Measurements from ENCODE around the gene RBMS3. TPM values are rescaled to one million over a fixed set of nuclear protein-coding genes. Genes with fewer than 3 reads are reported as not detected.
A peak's percentile ranks its signal among the peaks of the same experiment; 100 is the strongest.

The RBMS3 gene
- total and polyA plus RNA-seq, 5 donors from 2014 or later: 5.2 to 18.8 (median 8.5) TPM

DNA sequence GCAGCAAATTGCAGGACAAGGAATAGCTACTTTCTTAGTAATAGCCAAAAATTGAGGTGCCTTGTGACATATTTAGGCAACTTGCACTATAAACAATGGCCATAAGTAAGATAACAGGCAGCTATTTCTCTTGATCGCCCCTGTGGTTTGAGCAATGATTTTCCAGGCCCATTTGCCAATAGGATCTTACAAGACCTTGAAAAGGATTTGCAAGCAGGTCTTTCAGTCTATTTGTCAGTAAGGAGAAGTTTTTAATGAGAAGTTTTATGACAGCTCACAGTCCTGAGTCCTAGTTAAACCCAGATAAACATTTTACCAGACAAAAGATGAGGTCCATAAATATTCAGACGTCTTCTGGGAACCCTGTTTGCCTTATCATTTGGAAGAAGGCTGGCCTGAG is 645.5 kb downstream of the RBMS3 start:
- H3K27ac ChIP-seq (ENCODE audit: insufficient read depth, low read length, poor library complexity, severe bottlenecking): no peak overlapping the region
- no peaks in the 10 kb centered on the region for H3K36me3 ChIP-seq (ENCODE audit: control insufficient read depth, insufficient read depth, low read length)
- Mint-ChIP-seq H3K4me3 (no peak overlapping the region), H3K27ac (no peak overlapping the region), H3K9me3 (no peaks in the 10 kb centered on the region), H3K36me3 (no peaks in the 10 kb centered on the region), H3K27me3 (no peaks in the 10 kb centered on the region), H3K4me1 (no peaks in the 10 kb centered on the region)
- ATAC-seq (ENCODE audit: low read depth in 2 of 2) (no peak), DNase-seq (no peak)
- no peak overlapping the region for H3K4me3 ChIP-seq (ENCODE audit: low read depth, low read length)
- H3K9me3 ChIP-seq (ENCODE audit: control insufficient read depth in 2 of 2, low read length in 2 of 2): no peaks in the 10 kb centered on the region
- H3K27me3 ChIP-seq (ENCODE audit: control insufficient read depth, insufficient read depth, low read length): no peaks in the 10 kb centered on the region
- no peaks in the 10 kb centered on the region for H3K4me1 ChIP-seq (ENCODE audit: control insufficient read depth, insufficient read depth, low read length, poor library complexity, severe bottlenecking)

DNA sequence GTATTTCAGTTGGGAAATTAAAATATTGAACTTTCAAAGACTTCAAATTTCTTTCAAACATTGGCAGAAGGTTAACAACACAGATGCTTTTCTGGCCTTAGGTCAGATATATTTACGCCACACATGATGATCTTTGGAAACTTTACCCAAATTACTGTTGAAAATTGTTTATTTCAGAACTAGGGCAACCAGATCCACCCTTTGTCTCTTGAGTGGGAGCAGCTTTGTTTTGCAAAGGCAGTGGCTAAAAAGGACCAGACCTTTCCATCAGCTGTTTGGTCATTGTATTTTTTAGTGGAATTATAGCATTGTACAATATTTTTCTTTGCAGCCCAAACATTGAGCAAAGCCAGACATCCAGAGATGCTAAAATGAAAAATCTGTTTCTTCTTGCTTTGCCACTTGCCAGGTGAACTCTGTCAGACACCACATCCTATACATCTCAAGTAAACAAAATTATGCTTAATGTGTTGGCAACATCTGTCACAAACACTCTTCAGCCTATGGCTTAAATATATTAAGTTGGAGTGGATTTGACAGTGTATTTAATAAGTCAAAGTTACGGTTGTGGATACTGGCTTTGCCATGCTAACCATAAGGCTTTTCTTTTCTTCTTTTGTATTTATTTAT is 651.9 kb downstream of the RBMS3 start:
- Mint-ChIP-seq H3K4me3 (no peak overlapping the region), H3K4me1 (peaks cover 0 to 1% (median 0%) of the 10 kb centered on the region in 4 donors), H3K9me3 (no peaks in the 10 kb centered on the region), H3K27ac (no peak overlapping the region), H3K36me3 (peaks cover 3% of the 10 kb centered on the region), H3K27me3 (no peaks in the 10 kb centered on the region)
- Histone ChIP-seq H3K36me3 (ENCODE audit: control insufficient read depth, insufficient read depth, low read length) (no peaks in the 10 kb centered on the region), H3K4me3 (ENCODE audit: low read depth, low read length) (no peak overlapping the region), H3K4me1 (ENCODE audit: control insufficient read depth, insufficient read depth, low read length, poor library complexity, severe bottlenecking) (no peaks in the 10 kb centered on the region), H3K27me3 (ENCODE audit: control insufficient read depth, insufficient read depth, low read length) (no peaks in the 10 kb centered on the region), H3K9me3 (ENCODE audit: control insufficient read depth in 2 of 2, low read length in 2 of 2) (no peaks in the 10 kb centered on the region), H3K27ac (ENCODE audit: insufficient read depth, low read length, poor library complexity, severe bottlenecking) (no peak overlapping the region)
- DNase-seq: no peak
- no peak for ATAC-seq (ENCODE audit: low read depth in 2 of 2)

DNA sequence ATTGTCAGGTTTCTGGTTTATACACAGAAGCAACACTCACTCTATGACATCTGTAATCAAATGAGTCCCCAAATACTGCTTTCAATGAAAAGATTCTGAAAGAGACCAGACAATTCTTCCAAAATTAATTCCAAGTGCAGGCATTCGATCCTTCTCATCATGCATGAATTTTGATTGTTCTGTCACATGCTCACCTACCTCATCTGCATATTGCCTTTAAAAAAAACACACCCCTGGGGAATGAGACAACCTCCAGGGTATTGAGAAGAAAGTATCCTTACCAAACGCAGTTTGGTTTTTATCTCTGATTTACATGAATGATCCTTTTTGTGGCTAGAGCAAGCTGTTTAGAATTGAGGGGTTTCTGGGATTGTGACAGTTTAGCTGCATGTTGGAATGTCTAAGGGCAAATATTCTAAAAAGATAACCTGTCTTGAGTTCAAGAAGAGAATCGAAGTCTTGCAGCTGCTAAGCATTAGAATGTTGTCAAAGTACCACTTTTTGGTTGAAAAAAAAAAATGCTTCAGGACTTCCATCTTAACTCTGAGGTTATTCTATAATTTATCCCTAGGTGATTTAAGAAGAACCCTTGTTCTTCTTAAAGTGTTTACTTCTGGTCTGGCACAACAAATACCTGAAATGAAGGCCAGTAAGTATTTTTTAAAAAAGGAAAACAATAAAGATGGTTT is 653.1 kb downstream of the RBMS3 start:
- no peaks in the 10 kb centered on the region for H3K9me3 Mint-ChIP-seq
- H3K27me3 Mint-ChIP-seq: no peaks in the 10 kb centered on the region
- DNase-seq (no peak), ATAC-seq (ENCODE audit: low read depth in 2 of 2) (no peak)
- no peak overlapping the region for H3K4me3 ChIP-seq (ENCODE audit: low read depth, low read length)
- H3K4me1 ChIP-seq (ENCODE audit: control insufficient read depth, insufficient read depth, low read length, poor library complexity, severe bottlenecking): no peaks in the 10 kb centered on the region
- H3K27me3 ChIP-seq (ENCODE audit: control insufficient read depth, insufficient read depth, low read length): no peaks in the 10 kb centered on the region
- no peak overlapping the region for H3K27ac Mint-ChIP-seq
- H3K36me3 Mint-ChIP-seq: peaks cover 3% of the 10 kb centered on the region
- no peaks in the 10 kb centered on the region for H3K9me3 ChIP-seq (ENCODE audit: control insufficient read depth in 2 of 2, low read length in 2 of 2)
- H3K4me3 Mint-ChIP-seq: no peak overlapping the region
- H3K4me1 Mint-ChIP-seq: peaks cover 0 to 1% (median 0%) of the 10 kb centered on the region in 4 donors
- no peaks in the 10 kb centered on the region for H3K36me3 ChIP-seq (ENCODE audit: control insufficient read depth, insufficient read depth, low read length)
- no peak overlapping the region for H3K27ac ChIP-seq (ENCODE audit: insufficient read depth, low read length, poor library complexity, severe bottlenecking)

DNA sequence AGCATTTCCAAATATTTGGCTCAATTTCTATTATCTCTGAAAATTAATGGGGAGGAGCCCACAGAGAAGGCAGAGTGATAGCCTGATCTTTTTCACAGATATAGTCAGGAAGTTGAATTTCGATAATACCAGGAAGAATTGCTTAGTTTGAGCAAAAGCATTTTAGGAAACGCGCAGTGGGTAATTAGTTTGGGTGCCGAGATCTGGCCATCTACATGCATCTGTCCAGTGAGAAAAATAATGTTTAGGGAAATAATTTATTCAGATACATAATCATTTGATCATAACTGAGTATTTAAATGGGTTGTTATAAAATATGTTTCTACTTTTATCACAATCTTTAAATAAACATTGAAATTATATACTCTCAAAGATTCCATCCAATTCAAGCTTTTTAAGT is 653.9 kb downstream of the RBMS3 start:
- H3K9me3 ChIP-seq (ENCODE audit: control insufficient read depth in 2 of 2, low read length in 2 of 2): no peaks in the 10 kb centered on the region
- H3K9me3 Mint-ChIP-seq: no peaks in the 10 kb centered on the region

DNA sequence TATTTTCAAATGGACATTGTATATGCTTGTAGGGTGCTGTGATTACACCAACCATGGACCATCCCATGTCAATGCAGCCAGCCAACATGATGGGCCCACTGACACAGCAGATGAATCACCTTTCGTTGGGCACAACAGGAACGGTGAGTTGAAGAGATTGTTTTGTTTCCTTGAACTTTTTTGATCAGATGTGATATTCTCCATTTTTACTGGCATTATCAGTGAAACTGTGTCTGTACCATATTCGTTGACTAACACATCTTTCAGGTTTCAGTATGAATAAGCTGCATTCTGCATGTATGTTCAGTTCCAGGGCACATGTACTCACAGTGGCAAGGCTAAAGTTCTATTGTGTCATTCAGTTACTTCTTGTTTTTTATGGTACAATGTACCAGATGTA is 655.2 kb downstream of the RBMS3 start:
- H3K4me3 Mint-ChIP-seq: no peak overlapping the region
- H3K27ac Mint-ChIP-seq: no peak overlapping the region
- H3K36me3 ChIP-seq (ENCODE audit: control insufficient read depth, insufficient read depth, low read length): no peaks in the 10 kb centered on the region
- H3K36me3 Mint-ChIP-seq: peaks cover 10% of the 10 kb centered on the region
- no peak overlapping the region for H3K27ac ChIP-seq (ENCODE audit: insufficient read depth, low read length, poor library complexity, severe bottlenecking)
- H3K27me3 ChIP-seq (ENCODE audit: control insufficient read depth, insufficient read depth, low read length): no peaks in the 10 kb centered on the region
- no peak for ATAC-seq (ENCODE audit: low read depth in 2 of 2)
- no peaks in the 10 kb centered on the region for H3K4me1 ChIP-seq (ENCODE audit: control insufficient read depth, insufficient read depth, low read length, poor library complexity, severe bottlenecking)
- DNase-seq: peak in 1 of 3 donors; percentile 30
- no peaks in the 10 kb centered on the region for H3K9me3 Mint-ChIP-seq
- peaks cover 0 to 1% (median 0%) of the 10 kb centered on the region in 4 donors for H3K4me1 Mint-ChIP-seq
- no peaks in the 10 kb centered on the region for H3K9me3 ChIP-seq (ENCODE audit: control insufficient read depth in 2 of 2, low read length in 2 of 2)
- H3K27me3 Mint-ChIP-seq: no peaks in the 10 kb centered on the region
- H3K4me3 ChIP-seq (ENCODE audit: low read depth, low read length): no peak overlapping the region

More for the DNA sequence above, 653.9 kb downstream of the RBMS3 start:
- Mint-ChIP-seq H3K4me1 (peaks cover 0 to 1% (median 0%) of the 10 kb centered on the region in 4 donors), H3K4me3 (no peak overlapping the region), H3K27ac (no peak overlapping the region), H3K36me3 (peaks cover 5% of the 10 kb centered on the region), H3K27me3 (no peaks in the 10 kb centered on the region)
- H3K4me3 ChIP-seq (ENCODE audit: low read depth, low read length): no peak overlapping the region
- DNase-seq (no peak), ATAC-seq (ENCODE audit: low read depth in 2 of 2) (no peak)
- no peaks in the 10 kb centered on the region for H3K27me3 ChIP-seq (ENCODE audit: control insufficient read depth, insufficient read depth, low read length)
- no peaks in the 10 kb centered on the region for H3K4me1 ChIP-seq (ENCODE audit: control insufficient read depth, insufficient read depth, low read length, poor library complexity, severe bottlenecking)
- no peaks in the 10 kb centered on the region for H3K36me3 ChIP-seq (ENCODE audit: control insufficient read depth, insufficient read depth, low read length)
- no peak overlapping the region for H3K27ac ChIP-seq (ENCODE audit: insufficient read depth, low read length, poor library complexity, severe bottlenecking)

DNA sequence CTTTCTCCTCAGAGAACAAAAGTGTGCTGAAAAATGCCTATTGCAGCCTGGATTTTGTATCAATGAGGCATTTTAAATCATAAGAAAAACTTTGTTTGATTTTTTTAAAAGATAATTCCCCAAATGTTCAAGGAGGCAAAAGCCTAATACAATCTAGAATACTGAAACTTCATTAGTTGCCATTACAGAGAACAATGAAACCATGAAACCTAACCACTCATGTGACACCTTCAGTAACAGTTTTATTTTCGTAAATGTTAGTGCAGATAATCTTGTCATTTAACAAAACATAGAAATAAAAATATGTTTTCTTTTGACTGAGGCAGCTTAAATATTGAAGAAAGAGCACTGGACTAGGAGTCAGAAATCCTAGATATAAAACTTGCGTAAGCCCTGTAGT is 655.9 kb downstream of the RBMS3 start:
- H3K36me3 ChIP-seq (ENCODE audit: control insufficient read depth, insufficient read depth, low read length): no peaks in the 10 kb centered on the region
- ATAC-seq (ENCODE audit: low read depth in 2 of 2): no peak
- H3K4me1 ChIP-seq (ENCODE audit: control insufficient read depth, insufficient read depth, low read length, poor library complexity, severe bottlenecking): no peaks in the 10 kb centered on the region
- DNase-seq: no peak
- H3K27me3 Mint-ChIP-seq: no peaks in the 10 kb centered on the region
- peaks cover 10% of the 10 kb centered on the region for H3K36me3 Mint-ChIP-seq
- H3K9me3 Mint-ChIP-seq: no peaks in the 10 kb centered on the region
- no peaks in the 10 kb centered on the region for H3K27me3 ChIP-seq (ENCODE audit: control insufficient read depth, insufficient read depth, low read length)
- no peak overlapping the region for H3K27ac Mint-ChIP-seq
- no peak overlapping the region for H3K4me3 Mint-ChIP-seq
- H3K27ac ChIP-seq (ENCODE audit: insufficient read depth, low read length, poor library complexity, severe bottlenecking): no peak overlapping the region
- no peak overlapping the region for H3K4me3 ChIP-seq (ENCODE audit: low read depth, low read length)
- peaks cover 0 to 1% (median 0%) of the 10 kb centered on the region in 4 donors for H3K4me1 Mint-ChIP-seq
- no peaks in the 10 kb centered on the region for H3K9me3 ChIP-seq (ENCODE audit: control insufficient read depth in 2 of 2, low read length in 2 of 2)

DNA sequence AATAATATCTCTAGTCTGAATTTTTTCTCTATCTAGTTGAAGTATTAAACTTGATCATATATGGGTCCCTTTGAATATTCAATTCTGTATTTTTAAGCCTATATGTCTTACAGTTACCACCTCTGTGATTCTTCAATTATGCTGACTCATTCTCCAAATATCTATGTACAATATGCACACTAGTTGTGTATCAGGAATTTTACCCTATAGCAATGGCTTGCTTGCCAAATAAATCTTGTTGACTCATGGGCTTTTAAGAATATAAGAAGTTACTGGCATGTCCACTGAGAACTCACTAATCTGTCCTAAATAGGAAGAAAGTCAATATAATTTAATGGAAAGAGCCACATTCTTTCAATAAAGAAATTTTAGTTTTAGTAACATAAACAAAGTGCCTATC is 656.3 kb downstream of the RBMS3 start:
- Histone ChIP-seq H3K27ac (ENCODE audit: insufficient read depth, low read length, poor library complexity, severe bottlenecking) (no peak overlapping the region), H3K36me3 (ENCODE audit: control insufficient read depth, insufficient read depth, low read length) (no peaks in the 10 kb centered on the region), H3K4me3 (ENCODE audit: low read depth, low read length) (no peak overlapping the region), H3K9me3 (ENCODE audit: control insufficient read depth in 2 of 2, low read length in 2 of 2) (no peaks in the 10 kb centered on the region), H3K27me3 (ENCODE audit: control insufficient read depth, insufficient read depth, low read length) (no peaks in the 10 kb centered on the region), H3K4me1 (ENCODE audit: control insufficient read depth, insufficient read depth, low read length, poor library complexity, severe bottlenecking) (no peaks in the 10 kb centered on the region)
- Mint-ChIP-seq H3K27ac (no peak overlapping the region), H3K9me3 (no peaks in the 10 kb centered on the region), H3K4me3 (no peak overlapping the region), H3K27me3 (no peaks in the 10 kb centered on the region), H3K4me1 (peaks cover 0 to 1% (median 0%) of the 10 kb centered on the region in 4 donors), H3K36me3 (peaks cover 11% of the 10 kb centered on the region)
- ATAC-seq (ENCODE audit: low read depth in 2 of 2) (no peak), DNase-seq (no peak)

All from CD4-positive, CD25-positive, alpha-beta regulatory T cell (primary cell).